Osteoblast (primary cell): ENCODE results near the gene LRRC56. TPM values are rescaled to one million over a fixed set of nuclear protein-coding genes. Genes with fewer than 3 reads are reported as not detected.
"Not testable (repeated sequence)": the region's sequence is repeated elsewhere in the genome, so short reads cannot be mapped to it uniquely, and the experiment has no call there.

Source experiments
- DNase-seq: peaks from one replicate; pipeline ENCODE4 v3.0.0; 2011; ENCODE audit warnings: low spot score, mixed read lengths; ENCODE audit not compliant: insufficient read length; ENCODE audit errors: missing footprints
- H2AFZ ChIP-seq: 2 replicates; pipeline ENCODE4 v1.6.0; 2011; ENCODE audit warnings: mild to moderate bottlenecking, low read length
- H3K27ac ChIP-seq: 2 replicates; pipeline ENCODE4 v1.5.1; 2011; ENCODE audit warnings: mild to moderate bottlenecking, low read depth, low read length, moderate library complexity
- H3K27me3 ChIP-seq: 2 replicates; pipeline ENCODE4 v1.6.0; 2012; ENCODE audit warnings: mild to moderate bottlenecking, control low read depth, inconsistent platforms, low read length, moderate library complexity; ENCODE audit not compliant: insufficient read depth
- H3K36me3 ChIP-seq: 2 replicates; pipeline ENCODE4 v1.5.1; 2011; ENCODE audit warnings: mild to moderate bottlenecking, low read length, control low read depth, moderate library complexity; ENCODE audit not compliant: insufficient read depth
- H3K4me1 ChIP-seq: 2 replicates; pipeline ENCODE4 v1.5.1; 2011; ENCODE audit warnings: mild to moderate bottlenecking, low read length, control low read depth, moderate library complexity; ENCODE audit not compliant: insufficient read depth
- H3K4me2 ChIP-seq: 2 replicates; pipeline ENCODE4 v1.6.0; 2011; ENCODE audit warnings: mild to moderate bottlenecking, low read length; ENCODE audit not compliant: insufficient read depth
- H3K4me3 ChIP-seq: fragments of 200-600 bp; sonication (generic); 3 replicates; pipeline ENCODE4 v1.5.1; 2012; ENCODE audit warnings: mild to moderate bottlenecking, low read length, inconsistent platforms; ENCODE audit not compliant: insufficient read depth
- H3K79me2 ChIP-seq: 2 replicates; pipeline ENCODE4 v1.6.0; 2012; ENCODE audit warnings: mild to moderate bottlenecking, low read length, control low read depth, inconsistent platforms; ENCODE audit not compliant: insufficient read depth
- H3K9me3 ChIP-seq: 2 replicates; pipeline ENCODE4 v1.5.1; 2011; ENCODE audit warnings: low read depth, low read length, control low read depth
- H4K20me1 ChIP-seq: 2 replicates; pipeline ENCODE4 v1.6.0; 2012; ENCODE audit warnings: mild to moderate bottlenecking, low read length, control low read depth; ENCODE audit not compliant: insufficient read depth
- total RNA-seq: library from RNA; depleted of rRNA; stranded (reverse); fragments of >200 nt; gene quantifications from 2 replicates; pipeline ENCODE4 v1.2.3, GENCODE V29; 2012
- TF ChIP-seq, protein P1 (sequence below): IDR thresholded peaks from 2 replicates; pipeline ENCODE4 v1.5.1; 2011; ENCODE audit warnings: mild to moderate bottlenecking, low read depth, low read length, moderate library complexity; ENCODE audit errors: extremely low read depth

The LRRC56 gene
- total RNA-seq, 1 donor, result 1.1 TPM

DNA sequence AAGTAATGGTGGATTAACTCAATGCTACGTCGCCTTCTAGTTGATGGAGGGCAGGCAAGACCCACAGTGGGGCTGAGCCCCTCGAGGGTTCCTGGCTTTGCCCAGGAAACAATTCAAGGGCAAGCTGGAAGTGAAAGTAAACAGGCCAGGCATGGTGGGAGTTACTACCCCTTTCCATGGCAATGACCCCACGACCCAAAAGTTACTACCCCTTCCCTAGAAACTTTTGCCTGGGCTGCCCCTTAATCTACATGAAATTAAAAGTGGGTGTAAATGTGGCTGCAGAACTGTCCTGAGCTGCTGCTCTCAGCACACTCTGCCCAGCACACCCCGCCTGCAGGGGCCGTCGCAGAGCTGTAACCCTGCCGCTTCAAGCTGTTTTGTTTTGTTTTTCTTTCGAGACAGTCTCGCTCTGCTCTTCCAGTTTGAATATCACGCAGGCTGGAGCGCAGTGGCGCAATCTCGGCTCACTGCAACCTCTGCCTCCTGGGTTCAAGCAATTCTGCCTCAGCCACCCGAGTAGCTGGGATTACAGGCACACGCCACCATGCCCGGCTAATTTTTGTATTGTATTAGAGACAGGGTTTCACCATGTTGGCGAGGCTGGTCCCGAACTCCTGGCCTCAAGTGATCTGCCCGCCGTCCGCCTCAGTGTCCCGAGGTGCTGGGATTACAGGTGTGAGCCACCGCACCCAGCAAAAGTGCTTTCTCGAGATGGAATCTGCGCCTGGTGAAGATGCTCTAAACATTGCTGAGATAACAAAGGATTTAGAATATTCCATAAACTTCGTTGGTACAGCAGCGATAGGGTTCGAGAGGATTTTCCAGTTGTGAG, 24.3 kb upstream of the LRRC56 start:
- H3K4me3 ChIP-seq, result no peak overlapping the region
- no peak overlapping the region for H3K27ac ChIP-seq
- H4K20me1 ChIP-seq, result peaks cover 2% of the 10 kb centered on the region
- TF ChIP-seq, protein P1, sequence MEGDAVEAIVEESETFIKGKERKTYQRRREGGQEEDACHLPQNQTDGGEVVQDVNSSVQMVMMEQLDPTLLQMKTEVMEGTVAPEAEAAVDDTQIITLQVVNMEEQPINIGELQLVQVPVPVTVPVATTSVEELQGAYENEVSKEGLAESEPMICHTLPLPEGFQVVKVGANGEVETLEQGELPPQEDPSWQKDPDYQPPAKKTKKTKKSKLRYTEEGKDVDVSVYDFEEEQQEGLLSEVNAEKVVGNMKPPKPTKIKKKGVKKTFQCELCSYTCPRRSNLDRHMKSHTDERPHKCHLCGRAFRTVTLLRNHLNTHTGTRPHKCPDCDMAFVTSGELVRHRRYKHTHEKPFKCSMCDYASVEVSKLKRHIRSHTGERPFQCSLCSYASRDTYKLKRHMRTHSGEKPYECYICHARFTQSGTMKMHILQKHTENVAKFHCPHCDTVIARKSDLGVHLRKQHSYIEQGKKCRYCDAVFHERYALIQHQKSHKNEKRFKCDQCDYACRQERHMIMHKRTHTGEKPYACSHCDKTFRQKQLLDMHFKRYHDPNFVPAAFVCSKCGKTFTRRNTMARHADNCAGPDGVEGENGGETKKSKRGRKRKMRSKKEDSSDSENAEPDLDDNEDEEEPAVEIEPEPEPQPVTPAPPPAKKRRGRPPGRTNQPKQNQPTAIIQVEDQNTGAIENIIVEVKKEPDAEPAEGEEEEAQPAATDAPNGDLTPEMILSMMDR, result no peak
- H3K79me2 ChIP-seq, result peaks cover 12% of the 10 kb centered on the region
- peaks cover 4% of the 10 kb centered on the region for H3K9me3 ChIP-seq
- H2AFZ ChIP-seq, result no peak overlapping the region
- peak; percentile 2 for DNase-seq
- H3K36me3 ChIP-seq, result peaks cover 23% of the 10 kb centered on the region
- H3K27me3 ChIP-seq, result no peaks in the 10 kb centered on the region
- H3K4me2 ChIP-seq, result no peak overlapping the region
- H3K4me1 ChIP-seq, result peaks cover 1% of the 10 kb centered on the region

DNA sequence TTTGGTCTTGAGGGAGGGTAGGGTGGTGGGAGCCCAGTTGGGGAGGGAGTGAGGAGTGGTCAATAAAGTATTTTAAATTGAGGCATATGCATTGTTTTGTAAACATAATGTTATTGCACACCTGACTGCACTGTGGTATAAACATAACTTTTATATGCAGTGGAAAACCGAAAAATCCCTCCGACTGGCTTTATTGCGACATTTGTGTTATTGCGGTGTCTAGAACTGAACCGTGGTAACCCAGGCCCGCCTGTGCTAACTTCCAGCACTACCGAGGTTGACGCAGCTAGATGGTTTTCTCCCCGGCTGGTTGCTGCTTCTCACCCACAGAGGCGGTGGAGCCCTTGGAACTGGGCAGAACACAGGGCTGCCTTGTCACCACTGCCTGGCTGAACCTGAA, 22.7 kb upstream of the LRRC56 start:
- no peaks in the 10 kb centered on the region for H4K20me1 ChIP-seq
- no peaks in the 10 kb centered on the region for H3K4me1 ChIP-seq
- H3K9me3 ChIP-seq, result peaks cover 4% of the 10 kb centered on the region
- no peak overlapping the region for H3K4me2 ChIP-seq
- H3K4me3 ChIP-seq, result no peak overlapping the region
- H3K79me2 ChIP-seq, result peaks cover 2% of the 10 kb centered on the region
- H2AFZ ChIP-seq, result no peak overlapping the region
- no peaks in the 10 kb centered on the region for H3K27me3 ChIP-seq
- TF ChIP-seq, protein P1, result no peak
- no peak overlapping the region for H3K27ac ChIP-seq
- peak; percentile 44 for DNase-seq
- H3K36me3 ChIP-seq, result peaks cover 18% of the 10 kb centered on the region

DNA sequence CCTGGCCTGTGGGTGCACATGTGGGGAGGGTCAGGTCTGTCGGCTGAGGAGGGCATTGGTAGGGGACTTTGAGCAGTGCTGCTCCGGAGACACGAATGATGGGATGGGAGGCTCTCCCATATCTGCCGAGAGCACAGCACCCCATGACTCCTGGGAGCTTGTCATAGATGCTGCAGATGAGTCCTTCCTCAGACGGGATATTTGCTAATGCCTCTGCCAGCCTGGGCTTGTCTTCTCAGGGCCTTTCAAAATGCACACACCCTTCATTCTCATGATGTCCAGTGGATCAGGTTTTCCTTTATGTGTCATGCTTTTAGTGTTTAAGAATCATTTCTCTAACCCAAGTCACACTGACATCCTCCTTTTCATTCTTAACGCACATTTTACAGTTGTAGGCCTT, 22.2 kb upstream of the LRRC56 start:
- Histone ChIP-seq H3K27me3 (no peaks in the 10 kb centered on the region), H3K79me2 (no peaks in the 10 kb centered on the region), H2AFZ (no peak overlapping the region), H3K27ac (no peak overlapping the region), H3K36me3 (peaks cover 14% of the 10 kb centered on the region), H3K4me3 (no peak overlapping the region), H3K9me3 (peaks cover 4% of the 10 kb centered on the region), H3K4me1 (no peaks in the 10 kb centered on the region), H4K20me1 (no peaks in the 10 kb centered on the region), H3K4me2 (no peak overlapping the region)
- DNase-seq, result peak; percentile 87
- TF ChIP-seq, protein P1, result no peak

DNA sequence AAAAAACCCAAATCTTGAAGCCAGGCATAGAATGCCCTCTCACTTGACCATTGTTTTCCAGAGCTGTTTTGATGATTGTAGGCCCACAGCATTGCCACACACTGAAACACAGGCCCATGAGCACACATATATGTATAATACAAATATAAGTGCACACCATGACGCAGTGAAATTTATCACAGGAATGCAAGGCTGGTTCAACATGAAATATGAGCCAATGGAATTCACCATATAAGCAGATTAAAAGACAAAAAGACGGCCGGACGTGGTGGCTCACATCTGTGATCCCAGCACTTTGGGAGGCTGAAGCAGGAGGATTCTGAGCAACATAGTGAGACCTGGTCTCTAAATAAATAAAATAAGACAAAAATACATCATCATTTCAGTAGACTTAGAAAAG, 20.9 kb upstream of the LRRC56 start:
- TF ChIP-seq, protein P1, result no peak
- no peaks in the 10 kb centered on the region for H3K27me3 ChIP-seq
- H3K4me3 ChIP-seq, result no peak overlapping the region
- no peaks in the 10 kb centered on the region for H3K79me2 ChIP-seq
- no peaks in the 10 kb centered on the region for H4K20me1 ChIP-seq
- peaks cover 4% of the 10 kb centered on the region for H3K9me3 ChIP-seq
- no peaks in the 10 kb centered on the region for H3K4me1 ChIP-seq
- no peak overlapping the region for H2AFZ ChIP-seq
- no peak overlapping the region for H3K4me2 ChIP-seq
- peaks cover 12% of the 10 kb centered on the region for H3K36me3 ChIP-seq
- peak; percentile 34 for DNase-seq
- no peak overlapping the region for H3K27ac ChIP-seq

DNA sequence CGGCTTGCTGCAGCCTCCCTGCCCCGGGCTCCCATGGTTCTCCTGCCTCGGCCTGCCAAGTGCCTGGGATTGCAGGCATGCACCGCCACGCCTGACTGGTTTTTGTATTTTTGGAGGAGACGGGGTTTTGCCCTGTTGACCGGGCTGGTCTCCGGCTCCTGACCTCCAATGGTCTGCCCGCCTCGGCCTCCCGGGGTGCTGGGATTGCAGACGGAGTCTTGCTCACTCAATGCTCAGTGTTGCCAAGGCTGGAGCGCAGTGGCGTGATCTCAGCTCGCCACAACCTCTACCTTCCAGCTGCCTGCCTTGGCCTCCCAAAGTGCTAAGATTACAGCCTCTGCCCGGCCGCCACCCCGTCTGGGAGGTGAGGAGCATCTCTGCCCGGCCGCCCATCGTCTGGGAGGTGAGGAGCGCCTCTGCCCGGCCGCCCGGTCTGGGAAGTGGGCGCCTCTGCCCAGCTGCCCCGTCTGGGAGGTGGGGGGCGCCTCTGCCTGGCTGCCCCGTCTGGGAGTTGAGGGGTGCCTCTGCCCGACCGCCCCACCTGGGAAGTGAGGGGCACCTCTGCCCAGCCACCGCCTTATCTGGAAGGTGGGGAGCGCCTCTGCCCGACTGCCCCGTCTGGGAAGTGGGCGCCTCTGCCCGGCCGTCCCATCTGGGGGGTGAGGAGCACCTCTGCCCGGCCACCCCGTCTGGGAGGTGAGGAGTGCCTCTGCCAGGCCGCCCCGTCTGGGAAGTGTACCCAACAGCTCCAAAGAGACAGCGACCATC, 20.2 kb upstream of the LRRC56 start:
- H3K36me3 ChIP-seq, H2AFZ ChIP-seq, H3K4me3 ChIP-seq, H3K27me3 ChIP-seq, H3K9me3 ChIP-seq, DNase-seq, H3K79me2 ChIP-seq, H3K27ac ChIP-seq, H4K20me1 ChIP-seq, H3K4me2 ChIP-seq, H3K4me1 ChIP-seq: not testable (repeated sequence)
